Activated T-cell treated with anti-CD3 and anti-CD28 coated beads, Interleukin-2, amount 50 U/mL, for 4 hours (primary cell): Measurements from ENCODE around the gene RAB6D. TPM values are rescaled to one million over a fixed set of nuclear protein-coding genes. Genes with fewer than 3 reads are reported as not detected.
"Not testable (repeated sequence)": the region's sequence is repeated elsewhere in the genome, so short reads cannot be mapped to it uniquely, and the experiment has no call there.

Experiments used
- ATAC-seq, 2 donors: fragments of 200-7000 bp; cut with Tn5 transposase; one replicate each; pipeline ENCODE4 v1.10.0; 2021
- DNase-seq: peaks from one replicate; pipeline ENCODE4 v3.0.0-alpha.2; 2020
- H3K27me3 Mint-ChIP-seq: one replicate; pipeline ENCODE4 v1.8.0; 2021; ENCODE audit warnings: low read depth, mixed read lengths
- H3K36me3 Mint-ChIP-seq: one replicate; pipeline ENCODE4 v1.8.0; 2022; ENCODE audit warnings: mixed read lengths; ENCODE audit not compliant: insufficient read depth
- H3K4me1 Mint-ChIP-seq: one replicate; pipeline ENCODE4 v1.8.0; 2021; ENCODE audit warnings: low read depth, mixed read lengths
- H3K4me3 Mint-ChIP-seq: one replicate; pipeline ENCODE4 v1.8.0; 2021; ENCODE audit warnings: mild to moderate bottlenecking, moderate library complexity, mixed read lengths
- H3K9me3 Mint-ChIP-seq: one replicate; pipeline ENCODE4 v1.8.0; 2021; ENCODE audit warnings: mixed read lengths
- total RNA-seq, 3 donors: library from RNA; stranded (reverse); gene quantifications; one replicate each; pipeline ENCODE4 v1.2.1, GENCODE V29; 2021

RAB6D gene
- total RNA-seq, 3 donors from 2014 or later = 0.05 TPM; not detected in 2

DNA sequence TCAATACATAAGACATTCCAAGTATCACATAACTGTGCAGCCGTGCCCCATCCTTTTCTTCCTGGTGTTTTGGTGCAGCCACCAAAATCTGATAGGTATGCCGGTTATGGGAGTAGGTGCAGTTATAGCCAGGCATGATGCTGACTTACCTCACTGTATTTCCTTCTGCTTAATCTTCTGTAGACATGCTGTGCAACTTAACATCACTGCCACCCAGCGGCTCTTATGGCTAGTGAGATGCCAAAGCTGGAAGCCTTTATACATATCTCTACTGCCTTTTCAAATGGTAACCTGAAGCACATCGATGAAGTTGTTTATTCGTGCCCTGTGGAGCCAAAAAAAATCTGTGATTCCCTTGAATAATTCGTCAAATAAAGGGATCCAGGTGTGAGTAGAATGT is 28.6 kb downstream of the RAB6D start:
- peaks cover 17% of the 10 kb centered on the region for H3K27me3 Mint-ChIP-seq
- H3K4me3 Mint-ChIP-seq, H3K4me1 Mint-ChIP-seq: not testable (repeated sequence)

DNA sequence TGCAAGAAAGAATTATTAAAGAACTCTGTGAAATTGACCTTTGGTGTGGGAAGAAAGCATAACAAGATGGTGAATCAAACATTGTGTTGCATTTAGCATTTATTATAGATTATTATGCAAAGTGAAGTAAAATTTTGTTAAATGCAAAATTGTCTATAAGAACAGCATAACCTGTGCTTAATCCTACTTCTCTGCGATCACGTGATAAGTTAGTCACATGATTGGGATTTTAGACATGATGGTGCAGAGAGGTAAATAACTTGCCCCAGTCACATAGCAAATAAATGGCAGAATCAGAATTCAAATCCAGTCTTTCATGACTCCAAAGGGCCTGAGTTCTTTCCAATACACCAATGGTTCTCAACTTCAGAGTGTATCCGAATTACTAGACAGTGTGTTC is 31.3 kb downstream of the RAB6D start:
- H3K4me1 Mint-ChIP-seq, H3K36me3 Mint-ChIP-seq, ATAC-seq, H3K4me3 Mint-ChIP-seq, DNase-seq, H3K9me3 Mint-ChIP-seq: not testable (repeated sequence)
- peaks cover 24% of the 10 kb centered on the region for H3K27me3 Mint-ChIP-seq

More for the DNA sequence above, 28.6 kb downstream of the RAB6D start:
- H3K36me3 Mint-ChIP-seq, ATAC-seq, DNase-seq, H3K9me3 Mint-ChIP-seq: not testable (repeated sequence)

DNA sequence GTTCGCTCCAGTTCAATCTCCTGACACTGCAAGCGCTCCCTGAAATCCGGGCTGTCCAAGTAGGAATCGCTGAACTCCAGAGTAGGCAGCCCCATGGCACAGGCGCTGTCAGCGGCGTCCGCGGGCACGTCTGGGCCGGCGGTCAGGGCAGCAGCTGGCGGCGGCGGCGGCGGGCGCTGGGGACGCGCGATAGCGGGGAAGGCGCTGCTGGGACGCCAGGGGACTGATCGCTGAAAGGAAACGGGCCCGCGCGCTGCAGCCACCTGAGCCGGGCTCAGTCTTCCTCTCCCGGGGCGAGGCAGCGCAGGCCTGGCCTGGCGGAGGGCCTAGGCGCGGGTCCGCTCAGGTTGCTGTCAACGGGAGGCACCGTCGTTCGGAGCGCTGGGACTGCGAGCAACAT is 33.0 kb downstream of the RAB6D start:
- peak; percentile 40 to 48 for ATAC-seq
- not testable (repeated sequence) for DNase-seq, H3K9me3 Mint-ChIP-seq

DNA sequence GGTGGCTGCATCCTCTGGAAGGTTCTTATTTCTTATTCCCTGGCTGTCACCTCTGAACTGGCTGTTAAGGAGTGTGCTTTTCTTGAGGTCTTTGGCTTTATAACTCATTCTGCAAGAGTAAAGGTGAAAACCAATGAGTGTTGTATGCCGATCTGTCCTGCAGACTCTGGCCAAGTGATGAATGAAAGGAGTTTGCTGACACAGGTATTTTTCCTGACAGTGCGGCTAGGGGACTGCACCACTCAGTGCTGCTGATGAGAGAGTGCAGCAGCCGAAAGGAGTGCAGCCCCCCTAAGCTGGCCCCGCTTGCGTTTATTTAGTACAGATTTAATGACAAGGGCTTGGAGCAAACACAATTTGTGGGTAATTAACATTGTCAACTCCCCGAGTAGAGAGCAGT is 41.8 kb downstream of the RAB6D start:
- H3K27me3 Mint-ChIP-seq = peaks cover 7% of the 10 kb centered on the region
- H3K4me3 Mint-ChIP-seq = no peak overlapping the region
- DNase-seq = no peak
- H3K4me1 Mint-ChIP-seq = no peaks in the 10 kb centered on the region
- H3K36me3 Mint-ChIP-seq = no peaks in the 10 kb centered on the region
- ATAC-seq = no peak
- H3K9me3 Mint-ChIP-seq = peaks cover 4% of the 10 kb centered on the region

More for the DNA sequence above, 33.0 kb downstream of the RAB6D start:
- H3K36me3 Mint-ChIP-seq, H3K4me1 Mint-ChIP-seq, H3K4me3 Mint-ChIP-seq: not testable (repeated sequence)
- peaks cover 24% of the 10 kb centered on the region for H3K27me3 Mint-ChIP-seq

DNA sequence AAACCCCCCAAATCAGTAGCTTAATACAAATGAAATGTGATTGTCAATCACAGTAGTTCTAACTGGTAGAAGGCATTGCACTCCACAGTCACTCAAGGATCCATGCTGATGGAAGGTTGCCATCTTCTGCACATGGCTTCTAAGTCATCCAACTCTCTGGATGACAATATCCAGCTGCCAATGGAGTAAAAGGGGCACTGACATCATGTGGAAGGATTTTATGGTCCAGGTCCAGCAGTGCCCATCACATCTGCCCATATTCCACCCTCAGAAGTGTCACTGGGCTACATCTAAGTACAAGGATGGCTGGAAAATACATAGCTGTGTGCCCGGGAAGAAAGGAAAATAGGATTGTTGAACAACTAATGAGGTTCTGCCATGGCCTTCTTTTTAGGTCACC is 42.6 kb downstream of the RAB6D start:
- not testable (repeated sequence) for DNase-seq, H3K9me3 Mint-ChIP-seq, H3K4me1 Mint-ChIP-seq, H3K36me3 Mint-ChIP-seq, H3K4me3 Mint-ChIP-seq, ATAC-seq, H3K27me3 Mint-ChIP-seq

DNA sequence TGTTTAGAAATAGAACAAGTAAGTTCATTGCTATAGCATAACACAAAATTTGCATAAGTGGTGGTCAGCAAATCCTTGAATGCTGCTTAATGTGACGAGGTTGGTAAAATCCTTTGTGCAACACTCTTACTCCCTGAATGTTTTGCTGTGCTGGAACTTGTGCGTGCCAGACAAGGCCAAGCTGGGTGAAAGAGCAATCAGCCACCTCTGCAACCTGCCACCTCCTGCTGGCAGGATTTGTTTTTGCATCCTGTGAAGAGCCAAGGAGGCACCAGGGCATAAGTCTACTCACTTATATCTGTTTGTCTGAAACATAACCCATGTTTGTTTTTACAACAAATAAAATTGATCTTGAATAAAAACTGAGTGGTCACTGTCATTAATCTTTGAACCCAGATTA is 53.0 kb downstream of the RAB6D start:
- not testable (repeated sequence) for DNase-seq, ATAC-seq, H3K4me3 Mint-ChIP-seq, H3K4me1 Mint-ChIP-seq, H3K9me3 Mint-ChIP-seq, H3K36me3 Mint-ChIP-seq
- peaks cover 14% of the 10 kb centered on the region for H3K27me3 Mint-ChIP-seq

Other genes with a start within 250 kb of the RAB6D start
- gene POTEE, start 154.6 kb downstream of the RAB6D start, total RNA-seq = under 1 TPM; 0.18 to 0.20 (median 0.19) TPM
- not detected for gene TUBA3D, start 112.0 kb upstream of the RAB6D start, total RNA-seq
- gene MZT2A, start 128.2 kb upstream of the RAB6D start, total RNA-seq = 100 to 1,000 TPM in 2 of 3 donors, 10 to 100 TPM in 1; 54.5 to 166 (median 115) TPM
- gene CCDC74A, start 163.7 kb upstream of the RAB6D start, total RNA-seq = 1 to 10 TPM in 2 of 3 donors, under 1 TPM in 1; 0.90 to 1.2 (median 1.0) TPM